AG04449 (cell line): ENCODE results near the gene MPZL1.

Source experiments
- CTCF ChIA-PET: fragments of 350-600 bp; formaldehyde crosslinking; extraction: SDS; loops from one replicate; lab custom pipeline; 2021; ENCODE audit warnings: antibody characterized with exemption; lab: Yijun Ruan, JAX
- POLR2A ChIA-PET: fragments of 400-600, 350-600 bp; formaldehyde crosslinking; extraction: SDS; loops from one replicate; lab custom pipeline; 2020; ENCODE audit warnings: antibody characterized with exemption, inconsistent platforms; lab: Yijun Ruan, JAX
- DNase-seq: peaks from one replicate; pipeline ENCODE4 v3.0.0-alpha.2; 2010; ENCODE audit warnings: low read depth, low spot score
- H3K4me3 ChIP-seq: 2 replicates; pipeline ENCODE4 v1.5.1; 2011; ENCODE audit warnings: low read depth, mild to moderate bottlenecking, control low read depth, low read length
- CTCF ChIP-seq: IDR thresholded peaks from one replicate; pipeline ENCODE4 v1.5.1; 2011; ENCODE audit warnings: mild to moderate bottlenecking, moderate library complexity, low read length, control low read depth, inconsistent platforms; ENCODE audit not compliant: insufficient read depth; ENCODE audit errors: missing control alignments

Gene MPZL1

GRCh38 chr1:167676916-167677848, 44.6 kb upstream of the MPZL1 start:
- POLR2A ChIA-PET: no interaction called here
- TF ChIP-seq CTCF: no peak
- CTCF ChIA-PET: interaction anchor here (1.0 to 2.9 kb wide), 2 partner anchors 9 to 11 kb away, joined by 3 to 21 read pairs; no protein-coding TSS in a partner anchor
- DNase-seq: no peak
- H3K4me3 ChIP-seq: no peak overlapping the region

DNA sequence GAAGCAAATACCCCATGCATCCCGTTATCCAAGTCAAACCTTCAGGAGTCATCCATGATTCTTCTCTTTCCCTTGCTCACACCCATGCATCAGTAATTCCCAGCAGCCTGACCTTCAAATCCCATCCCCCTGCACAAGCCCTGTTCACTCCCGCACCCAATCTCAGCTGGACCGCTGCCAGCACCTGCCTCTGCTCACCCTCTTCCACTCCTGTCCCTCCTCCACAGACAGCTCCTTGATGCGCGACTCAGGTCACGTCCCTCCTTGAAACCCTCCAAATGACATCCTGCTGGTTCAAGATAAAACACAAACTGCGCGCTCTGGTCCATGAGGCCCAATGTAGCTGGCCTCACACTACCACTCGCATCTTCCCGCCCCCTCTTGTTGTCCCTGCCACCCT, 43.4 kb upstream of the MPZL1 start:
- ChIA-PET POLR2A (no interaction called here), CTCF (interaction anchor here (1.0 to 2.9 kb wide), 2 partner anchors 9 to 10 kb away, joined by 3 to 21 read pairs; no protein-coding TSS in a partner anchor)
- no peak for TF ChIP-seq CTCF
- no peak overlapping the region for H3K4me3 ChIP-seq
- DNase-seq: no peak

GRCh38 chr1:167678838-167679237, 42.9 kb upstream of the MPZL1 start:
- POLR2A ChIA-PET: no interaction called here
- no peak for TF ChIP-seq CTCF
- CTCF ChIA-PET: interaction anchor here (2.9 kb wide), 1 partner anchor 9 kb away, joined by 21 read pairs; no protein-coding TSS in a partner anchor

DNA sequence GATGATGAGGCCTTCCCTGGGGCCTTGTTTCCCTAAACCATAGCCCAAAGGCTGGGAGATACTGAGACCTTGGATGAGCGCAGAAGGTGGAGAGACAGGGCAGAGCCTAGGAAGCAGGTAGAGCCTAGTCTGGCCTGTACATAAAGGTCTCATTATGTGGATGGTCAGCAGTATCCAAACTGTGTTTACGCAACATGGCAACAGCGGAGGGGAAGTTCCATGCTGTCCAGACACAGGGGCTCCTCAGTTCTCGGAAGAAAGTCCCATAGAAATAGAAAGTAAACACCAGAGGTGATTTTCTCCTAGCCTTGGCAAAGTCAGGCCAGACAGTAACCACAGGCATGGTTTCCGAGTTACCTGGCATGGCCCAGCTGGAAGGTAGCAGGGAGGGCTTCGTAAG, 42.1 kb upstream of the MPZL1 start:
- no peak for DNase-seq
- TF ChIP-seq CTCF: no peak
- no peak overlapping the region for H3K4me3 ChIP-seq
- ChIA-PET CTCF (interaction anchor here (0.7 to 2.9 kb wide), 2 partner anchors 8 to 139 kb away, joined by 3 to 21 read pairs; no protein-coding TSS in a partner anchor), POLR2A (no interaction called here)

More at GRCh38 chr1:167678838-167679237, 42.9 kb upstream of the MPZL1 start:
- DNase-seq: no peak
- H3K4me3 ChIP-seq: no peak overlapping the region

GRCh38 chr1:167681024-167681423, 40.8 kb upstream of the MPZL1 start:
- ChIA-PET CTCF (interaction anchor here (0.6 to 1.8 kb wide), 8 partner anchors 9 to 402 kb away, joined by 3 to 7 read pairs (median 3); no protein-coding TSS in a partner anchor), POLR2A (no interaction called here)
- no peak overlapping the region for H3K4me3 ChIP-seq
- no peak for TF ChIP-seq CTCF
- DNase-seq: no peak
